Body of pancreas (tissue), 4 donors: ENCODE results near the gene TAF7. TPM values are rescaled to one million over a fixed set of nuclear protein-coding genes. Genes with fewer than 3 reads are reported as not detected.

ENCODE experiments used
- ATAC-seq: fragments of 150-250 bp; one replicate; pipeline ENCODE4 v1.9.1; 2016
- DNase-seq, 4 donors: peaks; one replicate each; pipeline ENCODE4 v3.0.0-alpha.2; 2019
- H3K27ac ChIP-seq, 4 donors: fragments of 200-600 bp; sonication (generic); 1 replicate in 3 of 4; 2 replicates in 1 of 4; pipeline versions ENCODE4 v1.5.1 to v1.6.1; 2016 to 2019; ENCODE audit warnings: mild to moderate bottlenecking in 1 of 4, mixed read lengths in 1 of 4, moderate library complexity in 1 of 4
- H3K27me3 ChIP-seq, 2 donors: fragments of 200-600 bp; sonication (generic); one replicate each; pipeline ENCODE4 v1.6.0; 2016; ENCODE audit warnings: mild to moderate bottlenecking in 1 of 2
- H3K36me3 ChIP-seq, 2 donors: fragments of 200-600 bp; sonication (generic); replicated peaks in 1 of 2; 2 replicates each; pipeline ENCODE4 v1.5.1; 2016; ENCODE audit warnings: low read depth in 2 of 2; ENCODE audit not compliant: insufficient read depth in 1 of 2
- H3K4me1 ChIP-seq: fragments of 200-600 bp; sonication (generic); one replicate; pipeline ENCODE4 v1.6.0; 2016
- H3K4me3 ChIP-seq, 2 donors: fragments of 200-600 bp; sonication (generic); 1 replicate in 1 of 2; 2 replicates in 1 of 2; pipeline ENCODE4 v1.5.1; 2016 to 2019
- H3K9me3 ChIP-seq, 3 donors: fragments of 200-600 bp; sonication (generic); 1 replicate in 2 of 3; 2 replicates in 1 of 3; pipeline ENCODE4 v1.5.1; 2016
- CTCF ChIP-seq, 7 experiments: fragments of 450-650 bp in 4 of 7; fragments of 200-600 bp in 3 of 7; sonication (generic) in 3 of 7; IDR thresholded peaks; one replicate each; pipeline ENCODE4 v1.5.1; 2016 to 2019; ENCODE audit warnings: antibody characterized with exemption in 7 of 7
- POLR2A ChIP-seq, 3 donors: fragments of 450-650 bp; IDR thresholded peaks; one replicate each; pipeline ENCODE4 v1.6.1; 2016; ENCODE audit warnings: antibody characterized with exemption in 3 of 3, mild to moderate bottlenecking in 2 of 3
- WGBS, 2 donors: methylation state at CpG; one replicate each; pipeline ENCODE4 v1.1.5; 2017; 5-methylcytosine and 5-hydroxymethylcytosine counted together
- intact Hi-C: fragments of 100-400 bp; cut with DNase I; formaldehyde crosslinking; loops from one replicate; pipeline ENCODE4 v1.15.1; 2023
- total RNA-seq, 2 donors: library from RNA; depleted of rRNA; stranded (reverse); fragments of >200 nt; gene quantifications; one replicate each; pipeline ENCODE4 v1.1.0, GENCODE V29; 2016

Gene TAF7, protein sequence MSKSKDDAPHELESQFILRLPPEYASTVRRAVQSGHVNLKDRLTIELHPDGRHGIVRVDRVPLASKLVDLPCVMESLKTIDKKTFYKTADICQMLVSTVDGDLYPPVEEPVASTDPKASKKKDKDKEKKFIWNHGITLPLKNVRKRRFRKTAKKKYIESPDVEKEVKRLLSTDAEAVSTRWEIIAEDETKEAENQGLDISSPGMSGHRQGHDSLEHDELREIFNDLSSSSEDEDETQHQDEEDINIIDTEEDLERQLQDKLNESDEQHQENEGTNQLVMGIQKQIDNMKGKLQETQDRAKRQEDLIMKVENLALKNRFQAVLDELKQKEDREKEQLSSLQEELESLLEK
- total RNA-seq = 10 to 100 TPM; 28.7 to 32.2 TPM

GRCh38 chr5:141320225-141321169, at the start of gene TAF7:
Gene TAF7, minus strand, starts transcription at chr5:141320784. Its CDS starts 740 bp downstream, at chr5:141320044.
- WGBS, 2 donors = 1 to 3% methylated on average over 33 to 67 of the region's 67 CpGs
- intact Hi-C loops = no loop called here
- ATAC-seq = peak; percentile 99
- Histone ChIP-seq H3K36me3 (peaks cover 1 to 10% of the 10 kb centered on the region in 2 donors), H3K4me1 (peaks cover 13% of the 10 kb centered on the region), H3K4me3 (peak within 1 kb of the TSS; percentile 20 to 33), H3K27me3 (no peaks in the 10 kb centered on the region), H3K9me3 (peaks cover 0 to 59% (median 3%) of the 10 kb centered on the region in 3 donors), H3K27ac (peak within 1 kb of the TSS; percentile 72 to 93 (median 87))
- TF ChIP-seq CTCF (IDR thresholded peaks at IDR 0.05) (peak; percentile 68 to 85 (median 75)), POLR2A (IDR thresholded peaks at IDR 0.05) (peak; percentile 83 to 96 (median 95))
- DNase-seq = peak; percentile 89 to 92 (median 90)

- Histone ChIP-seq H3K4me1 (no peaks in the 10 kb centered on the region), H3K36me3 (no peaks in the 10 kb centered on the region), H3K4me3 (no peak overlapping the region), H3K9me3 (peaks cover 0 to 71% (median 17%) of the 10 kb centered on the region in 3 donors), H3K27ac (no peak overlapping the region), H3K27me3 (no peaks in the 10 kb centered on the region)
- WGBS, 2 donors = 23 to 38% methylated on average over 38 to 44 of the region's 46 CpGs
- no peak for ATAC-seq
- DNase-seq = no peak
- intact Hi-C loops = no loop called here
- no peak for TF ChIP-seq CTCF (IDR thresholded peaks at IDR 0.05)
- TF ChIP-seq POLR2A (IDR thresholded peaks at IDR 0.05) = no peak
These were observed 45.7 kb upstream of the TAF7 start for GRCh38 chr5:141366016-141366896.

DNA sequence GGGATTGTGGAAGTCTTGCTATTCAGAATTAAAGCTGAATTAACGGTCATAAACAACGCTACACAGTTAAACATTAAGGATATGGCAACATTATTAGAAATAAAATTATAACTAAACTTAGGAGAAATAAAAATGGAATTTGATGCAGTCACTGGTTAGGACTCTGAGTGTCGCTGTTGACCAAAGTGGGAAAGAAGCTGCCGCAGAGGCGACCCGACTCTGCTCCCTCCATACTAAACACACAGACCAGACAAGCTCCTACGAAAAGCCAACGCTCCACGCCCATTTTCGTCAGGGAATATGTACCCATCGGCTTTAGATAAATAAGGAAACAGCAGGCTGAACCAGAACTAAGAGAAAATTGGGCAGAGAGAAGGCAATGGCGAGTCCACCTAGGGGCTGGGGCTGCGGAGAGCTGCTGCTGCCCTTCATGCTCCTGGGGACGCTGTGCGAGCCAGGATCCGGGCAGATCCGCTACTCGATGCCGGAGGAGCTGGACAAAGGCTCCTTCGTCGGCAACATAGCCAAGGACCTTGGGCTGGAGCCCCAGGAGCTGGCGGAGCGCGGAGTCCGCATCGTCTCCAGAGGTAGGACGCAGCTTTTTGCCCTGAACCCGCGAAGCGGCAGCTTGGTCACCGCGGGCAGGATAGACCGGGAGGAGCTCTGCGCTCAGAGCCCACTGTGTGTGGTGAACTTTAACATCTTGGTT, 43.5 kb upstream of the TAF7 start, which contains the start of gene PCDHGA5:
TSS of gene PCDHGA5 (plus strand) at position 211 of the 709 bp plus-strand sequence. CDS start at position 380, 169 bp downstream.
- H3K27ac ChIP-seq = no peak within 1 kb of the TSS
- H3K4me3 ChIP-seq = no peak within 1 kb of the TSS
- H3K9me3 ChIP-seq = peaks cover 0 to 64% (median 14%) of the 10 kb centered on the region in 3 donors
- no peaks in the 10 kb centered on the region for H3K27me3 ChIP-seq
- TF ChIP-seq POLR2A (IDR thresholded peaks at IDR 0.05) (no peak), CTCF (IDR thresholded peaks at IDR 0.05) (no peak)
- H3K4me1 ChIP-seq = no peaks in the 10 kb centered on the region
- ATAC-seq = no peak
- WGBS, 2 donors = 14 to 24% methylated on average over 24 to 34 of the region's 34 CpGs
- H3K36me3 ChIP-seq = no peaks in the 10 kb centered on the region
- no peak for DNase-seq
- intact Hi-C loops = no loop called here

DNA sequence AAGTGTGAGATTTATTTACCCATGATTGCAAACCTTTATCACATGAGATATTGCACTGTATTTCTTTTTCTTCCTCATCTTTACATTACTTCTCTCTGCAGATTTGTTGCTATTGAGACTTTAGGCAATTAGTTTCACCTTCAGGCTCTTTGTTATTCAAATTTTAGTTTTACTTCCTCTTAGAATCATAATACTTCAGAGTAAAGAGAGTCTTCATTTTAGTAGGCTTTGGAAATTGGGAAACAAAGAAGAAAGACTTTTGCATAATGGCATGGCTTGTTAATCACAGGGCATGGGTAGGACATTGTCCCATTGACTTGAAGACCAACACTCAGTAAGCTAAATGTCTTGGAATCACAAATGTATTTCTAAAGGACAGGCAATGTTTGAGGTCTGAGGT, 42.1 kb upstream of the TAF7 start:
- Histone ChIP-seq H3K4me3 (no peak overlapping the region), H3K4me1 (no peaks in the 10 kb centered on the region), H3K9me3 (peaks cover 0 to 66% (median 14%) of the 10 kb centered on the region in 3 donors), H3K27me3 (no peaks in the 10 kb centered on the region), H3K36me3 (no peaks in the 10 kb centered on the region), H3K27ac (no peak overlapping the region)
- DNase-seq (no peak), ATAC-seq (no peak)
- TF ChIP-seq POLR2A (IDR thresholded peaks at IDR 0.05) (no peak), CTCF (IDR thresholded peaks at IDR 0.05) (no peak)
- intact Hi-C loops = no loop called here
